Caco-2 (cell line): ENCODE results near the gene WSB2. TPM values are rescaled to one million over a fixed set of nuclear protein-coding genes. Genes with fewer than 3 reads are reported as not detected.

Source experiments
- Bru-seq: library from RNA; stranded (reverse); fragments of 400-500 nt; gene quantifications from one replicate; lab custom pipeline; 2021; lab: Mats Ljungman, UMichigan
- BruChase-seq, 2 experiments: library from RNA; stranded (reverse); fragments of 400-500 nt; gene quantifications; one replicate each; lab custom pipeline; 2021; lab: Mats Ljungman, UMichigan
- BruUV-seq: library from RNA; stranded (reverse); fragments of 400-500 nt; replicated peaks from 2 replicates; lab custom pipeline; 2021; lab: Mats Ljungman, UMichigan
- CTCF ChIA-PET: fragments of 300-600 bp; sonication (Branson Sonifier 250); formaldehyde crosslinking; loops from one replicate; lab custom pipeline; 2022; ENCODE audit warnings: antibody characterized with exemption; lab: Charles Lee
- POLR2A ChIA-PET: fragments of 300-600 bp; sonication (Branson Sonifier 250); formaldehyde crosslinking; loops from one replicate; lab custom pipeline; 2022; ENCODE audit warnings: antibody characterized with exemption; lab: Charles Lee
- DNase-seq, 2 experiments: peaks; one replicate each; pipeline versions ENCODE4 v3.0.0 to v3.0.0-alpha.2; 2020 to 2022
- H3K27me3 ChIP-seq: replicated peaks from 2 replicates; pipeline ENCODE4 v1.6.0; 2011; ENCODE audit warnings: low read length; ENCODE audit not compliant: control insufficient read depth, insufficient read depth
- H3K36me3 ChIP-seq: 2 replicates; pipeline ENCODE4 v1.5.1; 2011; ENCODE audit warnings: low read length; ENCODE audit not compliant: control insufficient read depth, insufficient read depth
- H3K4me1 ChIP-seq: fragments of 250-450 bp; sonication (Bioruptor Pico); 2 replicates; pipeline ENCODE4 v1.5.1; 2020; ENCODE audit warnings: mild to moderate bottlenecking
- H3K4me3 ChIP-seq: 2 replicates; pipeline ENCODE4 v1.5.1; 2011; ENCODE audit warnings: low read depth, mild to moderate bottlenecking, control low read depth, low read length
- H3K9me3 ChIP-seq: fragments of 250-450 bp; sonication (Bioruptor Pico); 2 replicates; pipeline ENCODE4 v1.5.1; 2020; ENCODE audit warnings: mild to moderate bottlenecking, moderate library complexity
- H3K27ac Mint-ChIP-seq: one replicate; pipeline ENCODE4 v1.8.0; 2022; ENCODE audit warnings: mixed read lengths; ENCODE audit not compliant: unreplicated experiment
- H3K27me3 Mint-ChIP-seq: one replicate; pipeline ENCODE4 v1.8.0; 2022; ENCODE audit warnings: mixed read lengths; ENCODE audit not compliant: insufficient read depth, unreplicated experiment
- H3K36me3 Mint-ChIP-seq: one replicate; pipeline ENCODE4 v1.8.0; 2022; ENCODE audit warnings: mild to moderate bottlenecking, mixed read lengths; ENCODE audit not compliant: insufficient read depth, unreplicated experiment
- H3K4me1 Mint-ChIP-seq: one replicate; pipeline ENCODE4 v1.8.0; 2022; ENCODE audit warnings: low read depth, mixed read lengths; ENCODE audit not compliant: unreplicated experiment
- H3K4me3 Mint-ChIP-seq: one replicate; pipeline ENCODE4 v1.8.0; 2022; ENCODE audit warnings: mild to moderate bottlenecking, moderate library complexity, mixed read lengths; ENCODE audit not compliant: unreplicated experiment
- H3K9me3 Mint-ChIP-seq: one replicate; pipeline ENCODE4 v1.8.0; 2022; ENCODE audit warnings: mixed read lengths; ENCODE audit not compliant: unreplicated experiment
- CTCF ChIP-seq, 2 experiments: fragments of 200-600 bp in 1 of 2; IDR thresholded peaks; 1 replicate in 1 of 2; 2 replicates in 1 of 2; pipeline versions ENCODE4 v1.5.1 to v1.8.0; 2011 to 2022; ENCODE audit warnings: antibody characterized with exemption in 1 of 2, control low read depth in 1 of 2, inconsistent platforms in 1 of 2, low read depth in 1 of 2, low read length in 1 of 2, mild to moderate bottlenecking in 1 of 2, moderate library complexity in 1 of 2; ENCODE audit not compliant: insufficient read depth in 1 of 2, severe bottlenecking in 1 of 2, unreplicated experiment in 1 of 2
- intact Hi-C: fragments of 100-400 bp; cut with micrococcal nuclease; formaldehyde crosslinking; loops from one replicate; pipeline ENCODE4 v1.10.0; 2022; ENCODE audit not compliant: unreplicated experiment
- long read RNA-seq: library from polyadenylated mRNA; stranded (forward); transcript quantifications from one replicate; pipeline ENCODE4 v2.0.0, GENCODE V29; 2022
- total RNA-seq: library from RNA; stranded (reverse); gene quantifications from 2 replicates; pipeline ENCODE4 v1.2.3, GENCODE V29; 2022

The WSB2 gene
- total RNA-seq = 36.7 and 37.6 TPM in 2 replicates
- percentile 71 among the genes with signal in this experiment for Bru-seq, nascent RNA
- percentile 77 among the genes with signal in this experiment for BruChase-seq, experiment 1, labeled RNA remaining after a 2-hour chase
- percentile 85 among the genes with signal in this experiment for BruChase-seq, experiment 2, labeled RNA remaining after a 6-hour chase
- long read RNA-seq, transcript WSB2-201 (9 exons, 2,646 nt) = major isoform, 66 of 88 reads
- long read RNA-seq, partial matches to known transcripts = 12 of 88 reads
- long read RNA-seq, other reads (novel, unspliced or antisense) = 6 of 88 reads

- Mint-ChIP-seq H3K27me3 (no peaks in the 10 kb centered on the region), H3K4me3 (peak within 1 kb of the TSS; percentile 95), H3K27ac (peak within 1 kb of the TSS; percentile 99), H3K4me1 (peaks cover 27% of the 10 kb centered on the region), H3K9me3 (no peaks in the 10 kb centered on the region), H3K36me3 (peaks cover 32% of the 10 kb centered on the region)
- TF ChIP-seq CTCF (IDR thresholded peaks at IDR 0.05; ENCODE audit: insufficient read depth in 1 of 2, low read depth in 1 of 2, low read length in 1 of 2, severe bottlenecking in 1 of 2, unreplicated experiment in 1 of 2) = no peak
- ChIA-PET POLR2A (interaction anchor here (0.7 to 1.1 kb wide), 2 partner anchors 8 to 53 kb away, joined by 3 to 10 read pairs; no protein-coding TSS in a partner anchor), CTCF (interaction anchor here (0.5 to 0.6 kb wide), 2 partner anchors 57 to 224 kb away, joined by 3 to 5 read pairs; no protein-coding TSS in a partner anchor)
- intact Hi-C loops = loop anchor here (5.0 kb wide), 1 partner anchor 61 kb away; no protein-coding TSS in a partner anchor
- peaks cover 44% of the 10 kb centered on the region for H3K4me1 ChIP-seq
- H3K9me3 ChIP-seq = no peaks in the 10 kb centered on the region
- H3K4me3 ChIP-seq = peak within 1 kb of the TSS; percentile 83
- H3K27me3 ChIP-seq = no peaks in the 10 kb centered on the region
- no peaks in the 10 kb centered on the region for H3K36me3 ChIP-seq
- BruUV-seq = no TSS peak
- DNase-seq = peak; percentile 61
Observed at GRCh38 chr12:118061011-118061872, at the start of gene WSB2. TSS of gene WSB2 (minus strand) at chr12:118061179. CDS start at chr12:118061048, 131 bp downstream.

GRCh38 chr12:118109088-118109487, 48.1 kb upstream of the WSB2 start:
- no peaks in the 10 kb centered on the region for H3K36me3 ChIP-seq
- DNase-seq = no peak
- no peaks in the 10 kb centered on the region for H3K36me3 Mint-ChIP-seq
- H3K4me1 ChIP-seq = peaks cover 12% of the 10 kb centered on the region; the same call in 1 of the 2 replicates
- no TSS peak for BruUV-seq
- no peaks in the 10 kb centered on the region for H3K9me3 Mint-ChIP-seq
- no peak overlapping the region for H3K4me3 ChIP-seq
- intact Hi-C loops = no loop called here
- no peak overlapping the region for H3K27ac Mint-ChIP-seq
- no peaks in the 10 kb centered on the region for H3K9me3 ChIP-seq
- POLR2A ChIA-PET = no interaction called here
- TF ChIP-seq CTCF (IDR thresholded peaks at IDR 0.05; ENCODE audit: insufficient read depth in 1 of 2, low read depth in 1 of 2, low read length in 1 of 2, severe bottlenecking in 1 of 2, unreplicated experiment in 1 of 2) = no peak
- no peaks in the 10 kb centered on the region for H3K4me1 Mint-ChIP-seq
- H3K4me3 Mint-ChIP-seq = no peak overlapping the region
- no peaks in the 10 kb centered on the region for H3K27me3 Mint-ChIP-seq
- CTCF ChIA-PET = no interaction called here
- H3K27me3 ChIP-seq = no peaks in the 10 kb centered on the region

GRCh38 chr12:118107694-118108093, 46.7 kb upstream of the WSB2 start:
- no peak for DNase-seq
- TF ChIP-seq CTCF (IDR thresholded peaks at IDR 0.05; ENCODE audit: insufficient read depth in 1 of 2, low read depth in 1 of 2, low read length in 1 of 2, severe bottlenecking in 1 of 2, unreplicated experiment in 1 of 2) = no peak
- H3K4me3 Mint-ChIP-seq = no peak overlapping the region

More at GRCh38 chr12:118107694-118108093, 46.7 kb upstream of the WSB2 start:
- H3K9me3 Mint-ChIP-seq = no peaks in the 10 kb centered on the region
- no peaks in the 10 kb centered on the region for H3K4me1 Mint-ChIP-seq
- H3K27me3 ChIP-seq = no peaks in the 10 kb centered on the region
- no peak overlapping the region for H3K27ac Mint-ChIP-seq
- H3K27me3 Mint-ChIP-seq = no peaks in the 10 kb centered on the region
- H3K4me1 ChIP-seq = peaks cover 13% of the 10 kb centered on the region
- BruUV-seq = no TSS peak
- intact Hi-C loops = no loop called here
- H3K36me3 Mint-ChIP-seq = no peaks in the 10 kb centered on the region
- no peaks in the 10 kb centered on the region for H3K36me3 ChIP-seq
- CTCF ChIA-PET = no interaction called here
- no peak overlapping the region for H3K4me3 ChIP-seq
- POLR2A ChIA-PET = no interaction called here
- no peaks in the 10 kb centered on the region for H3K9me3 ChIP-seq
